Activated CD4-positive, alpha-beta memory T cell treated with anti-CD3 and anti-CD28 coated beads, Interleukin-2, amount 10 ng/mL, durations not matched to agents 7 days and 5 days (primary cell): Measurements from ENCODE around the gene GTF2H4. TPM values are rescaled to one million over a fixed set of nuclear protein-coding genes. Genes with fewer than 3 reads are reported as not detected.
A peak's percentile ranks its signal among the peaks of the same experiment; 100 is the strongest.

ENCODE experiments used
- CTCF ChIA-PET: fragments of 350-600 bp; sonication (Branson Sonifier 250); formaldehyde crosslinking; loops from one replicate; lab custom pipeline; 2021; ENCODE audit warnings: antibody characterized with exemption, inconsistent platforms; lab: Charles Lee
- POLR2A ChIA-PET: fragments of 350-600 bp; sonication (Branson Sonifier 250); formaldehyde crosslinking; loops from one replicate; lab custom pipeline; 2021; ENCODE audit warnings: antibody characterized with exemption; lab: Charles Lee
- DNase-seq: peaks from one replicate; pipeline ENCODE4 v3.0.0-alpha.2; 2020
- H3K27ac Mint-ChIP-seq: one replicate; pipeline ENCODE4 v1.8.0; 2021; ENCODE audit warnings: mild to moderate bottlenecking, mixed read lengths
- H3K27me3 Mint-ChIP-seq: one replicate; pipeline ENCODE4 v1.8.0; 2021; ENCODE audit warnings: mixed read lengths
- H3K36me3 Mint-ChIP-seq: one replicate; pipeline ENCODE4 v1.8.0; 2021; ENCODE audit warnings: low read depth, mixed read lengths
- H3K4me1 Mint-ChIP-seq: one replicate; pipeline ENCODE4 v1.8.0; 2021; ENCODE audit warnings: mixed read lengths
- H3K4me3 Mint-ChIP-seq: one replicate; pipeline ENCODE4 v1.8.0; 2021; ENCODE audit warnings: mild to moderate bottlenecking, mixed read lengths
- H3K9me3 Mint-ChIP-seq: one replicate; pipeline ENCODE4 v1.8.0; 2021; ENCODE audit warnings: mixed read lengths
- total RNA-seq, 2 experiments: library from RNA; stranded (reverse); gene quantifications; one replicate each; pipeline ENCODE4 v1.2.3, GENCODE V29; 2021

Gene GTF2H4
- total RNA-seq, 2 experiments from 2014 or later, result 25.6 to 26.4 TPM

DNA sequence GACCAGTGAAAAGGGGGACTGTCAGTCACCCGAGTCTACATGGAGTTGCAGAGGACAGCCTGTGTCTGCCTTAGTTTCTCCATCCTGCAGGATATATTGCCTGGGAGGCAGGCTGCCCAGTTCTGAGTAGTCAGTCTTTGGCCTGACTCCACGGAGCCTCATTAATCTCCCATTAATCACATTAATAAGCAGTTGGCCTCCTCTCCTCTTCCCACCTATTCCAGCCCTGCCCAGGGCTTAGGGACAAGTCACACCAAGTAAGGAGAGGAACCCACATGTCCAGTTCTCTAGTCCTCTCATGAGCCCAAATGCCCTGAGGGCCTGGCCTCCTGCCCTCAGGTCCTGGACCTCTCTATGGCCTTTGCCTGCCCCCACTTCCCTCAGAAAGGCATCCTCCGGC is 31.5 kb downstream of the GTF2H4 start:
- no peak overlapping the region for H3K4me3 Mint-ChIP-seq
- H3K4me1 Mint-ChIP-seq, result no peaks in the 10 kb centered on the region
- no peak for DNase-seq
- ChIA-PET POLR2A (no interaction called here), CTCF (no interaction called here)
- H3K27me3 Mint-ChIP-seq, result peaks cover 44% of the 10 kb centered on the region
- no peaks in the 10 kb centered on the region for H3K9me3 Mint-ChIP-seq
- no peak overlapping the region for H3K27ac Mint-ChIP-seq
- no peaks in the 10 kb centered on the region for H3K36me3 Mint-ChIP-seq

- Mint-ChIP-seq H3K9me3 (no peaks in the 10 kb centered on the region), H3K27me3 (peaks cover 48% of the 10 kb centered on the region), H3K4me3 (no peak within 1 kb of the TSS), H3K4me1 (no peaks in the 10 kb centered on the region), H3K27ac (no peak within 1 kb of the TSS), H3K36me3 (no peaks in the 10 kb centered on the region)
- CTCF ChIA-PET, result interaction anchor here (0.9 kb wide), 1 partner anchor 129 kb away, joined by 3 read pairs; no protein-coding TSS in a partner anchor
- POLR2A ChIA-PET, result no interaction called here
- DNase-seq, result no peak
These were observed 32.5 kb downstream of the GTF2H4 start, which contains the start of gene MUCL3 for GRCh38 chr6:30940361-30940986. TSS of gene MUCL3 (plus strand) at chr6:30940973. CDS start at chr6:30941000, 27 bp downstream.

DNA sequence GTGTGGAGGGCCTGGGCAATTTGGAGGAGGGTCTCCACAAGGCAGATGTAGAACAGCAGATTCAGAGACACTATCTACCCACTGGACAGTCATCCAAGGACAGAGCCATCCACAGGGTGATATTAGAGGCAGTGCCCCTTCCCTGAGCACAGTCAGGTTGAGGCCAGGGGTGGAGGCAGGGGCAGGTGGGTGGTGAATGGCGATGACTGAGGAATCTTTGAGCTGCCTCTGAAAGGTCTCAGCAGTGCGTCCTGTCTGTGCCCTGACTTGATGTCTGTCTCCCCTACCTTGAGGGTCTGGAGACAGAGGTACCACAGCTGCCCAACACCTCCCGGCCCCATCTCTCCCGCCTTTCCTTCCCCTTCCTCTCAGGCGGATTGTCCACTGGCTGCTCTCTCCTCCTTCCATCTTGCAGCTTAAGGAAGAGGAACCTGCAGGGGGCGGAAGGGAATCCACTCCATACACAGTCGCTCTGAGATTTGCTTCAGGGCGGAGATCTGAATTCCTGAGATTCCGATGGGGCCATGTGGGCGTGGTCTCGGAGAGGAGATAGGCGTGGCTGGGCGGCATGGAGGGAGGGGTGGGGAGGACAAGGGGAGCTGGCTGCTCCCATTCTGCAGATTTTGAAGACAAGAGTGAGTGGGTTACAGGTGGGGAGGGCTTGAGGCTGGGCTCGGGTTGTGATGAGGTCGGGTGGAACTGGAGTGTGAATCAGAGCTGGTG is 34.5 kb downstream of the GTF2H4 start:
- Mint-ChIP-seq H3K27ac (no peak overlapping the region), H3K27me3 (peaks cover 53% of the 10 kb centered on the region), H3K4me1 (no peaks in the 10 kb centered on the region), H3K36me3 (no peaks in the 10 kb centered on the region), H3K4me3 (no peak overlapping the region), H3K9me3 (no peaks in the 10 kb centered on the region)
- no peak for DNase-seq
- CTCF ChIA-PET, result interaction anchor here (1.3 kb wide), 1 partner anchor 137 kb away, joined by 3 read pairs; no protein-coding TSS in a partner anchor
- POLR2A ChIA-PET, result interaction anchor here (0.6 to 1.6 kb wide), 2 partner anchors 13 to 25 kb away, joined by 3 to 4 read pairs; no protein-coding TSS in a partner anchor

GRCh38 chr6:30944051-30944450 is 36.0 kb downstream of the GTF2H4 start:
- Mint-ChIP-seq H3K36me3 (no peaks in the 10 kb centered on the region), H3K4me1 (no peaks in the 10 kb centered on the region), H3K27me3 (peaks cover 64% of the 10 kb centered on the region), H3K27ac (no peak overlapping the region), H3K4me3 (no peak overlapping the region), H3K9me3 (no peaks in the 10 kb centered on the region)
- CTCF ChIA-PET, result interaction anchor here (1.6 kb wide), 1 partner anchor 143 kb away, joined by 4 read pairs; no protein-coding TSS in a partner anchor
- DNase-seq, result no peak
- POLR2A ChIA-PET, result no interaction called here

GRCh38 chr6:30945281-30945680 is 37.3 kb downstream of the GTF2H4 start:
- ChIA-PET POLR2A (no interaction called here), CTCF (interaction anchor here (0.7 to 1.1 kb wide), 2 partner anchors 30 to 32 kb away, joined by 3 read pairs; no protein-coding TSS in a partner anchor)
- H3K36me3 Mint-ChIP-seq, result no peaks in the 10 kb centered on the region
- H3K4me1 Mint-ChIP-seq, result no peaks in the 10 kb centered on the region
- no peak overlapping the region for H3K27ac Mint-ChIP-seq
- no peak overlapping the region for H3K4me3 Mint-ChIP-seq
- DNase-seq, result no peak
- H3K27me3 Mint-ChIP-seq, result peaks cover 71% of the 10 kb centered on the region
- H3K9me3 Mint-ChIP-seq, result no peaks in the 10 kb centered on the region

DNA sequence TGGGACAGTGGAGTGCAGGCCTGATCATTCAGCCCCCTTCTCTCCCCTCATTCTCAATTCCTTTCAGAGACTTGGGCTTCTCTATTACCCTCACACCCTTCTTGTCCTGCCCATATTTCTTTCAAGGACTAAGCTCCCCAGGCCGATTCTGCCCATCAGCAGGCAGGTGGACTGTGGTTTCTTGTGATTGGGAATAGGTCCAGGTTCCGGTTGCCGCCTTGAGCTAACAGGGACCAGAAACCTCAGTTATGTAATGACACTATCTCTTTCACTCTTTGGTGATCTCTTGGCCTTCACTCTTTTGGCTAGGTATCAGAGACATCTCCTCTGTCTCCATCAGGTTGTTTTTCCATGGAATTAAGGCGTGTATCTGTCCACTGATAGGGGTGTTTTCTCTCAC is 39.2 kb downstream of the GTF2H4 start:
- no peak overlapping the region for H3K4me3 Mint-ChIP-seq
- H3K27ac Mint-ChIP-seq, result no peak overlapping the region
- ChIA-PET CTCF (interaction anchor here (0.8 kb wide), 1 partner anchor 140 kb away, joined by 3 read pairs; no protein-coding TSS in a partner anchor), POLR2A (no interaction called here)
- peaks cover 76% of the 10 kb centered on the region for H3K27me3 Mint-ChIP-seq
- H3K4me1 Mint-ChIP-seq, result no peaks in the 10 kb centered on the region
- H3K9me3 Mint-ChIP-seq, result no peaks in the 10 kb centered on the region
- no peak for DNase-seq
- H3K36me3 Mint-ChIP-seq, result no peaks in the 10 kb centered on the region

- Mint-ChIP-seq H3K27ac (no peak overlapping the region), H3K4me3 (no peak overlapping the region), H3K27me3 (peaks cover 76% of the 10 kb centered on the region), H3K9me3 (no peaks in the 10 kb centered on the region), H3K4me1 (no peaks in the 10 kb centered on the region), H3K36me3 (no peaks in the 10 kb centered on the region)
- POLR2A ChIA-PET, result no interaction called here
- CTCF ChIA-PET, result no interaction called here
- no peak for DNase-seq
These were observed 40.8 kb downstream of the GTF2H4 start for GRCh38 chr6:30948811-30949210.

DNA sequence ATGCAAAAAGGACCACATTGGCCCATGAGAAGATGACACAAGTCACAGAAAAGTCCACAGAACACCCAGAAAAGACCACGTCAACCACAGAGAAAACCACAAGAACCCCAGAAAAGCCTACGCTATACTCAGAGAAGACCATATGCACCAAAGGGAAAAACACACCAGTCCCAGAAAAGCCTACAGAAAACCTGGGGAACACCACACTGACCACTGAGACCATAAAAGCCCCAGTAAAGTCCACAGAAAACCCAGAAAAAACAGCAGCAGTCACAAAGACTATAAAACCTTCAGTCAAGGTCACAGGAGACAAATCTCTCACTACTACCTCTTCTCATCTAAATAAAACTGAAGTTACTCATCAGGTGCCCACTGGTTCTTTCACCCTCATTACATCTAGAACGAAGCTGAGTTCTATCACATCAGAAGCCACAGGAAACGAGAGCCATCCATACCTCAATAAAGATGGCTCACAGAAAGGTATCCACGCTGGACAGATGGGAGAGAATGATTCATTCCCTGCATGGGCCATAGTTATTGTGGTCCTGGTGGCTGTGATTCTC is 44.0 kb downstream of the GTF2H4 start:
- Mint-ChIP-seq H3K27me3 (peaks cover 86% of the 10 kb centered on the region), H3K9me3 (no peaks in the 10 kb centered on the region), H3K4me3 (no peak overlapping the region), H3K4me1 (peaks cover 8% of the 10 kb centered on the region), H3K36me3 (no peaks in the 10 kb centered on the region), H3K27ac (no peak overlapping the region)
- CTCF ChIA-PET, result interaction anchor here (1.0 kb wide), 1 partner anchor 128 kb away, joined by 3 read pairs; no protein-coding TSS in a partner anchor
- POLR2A ChIA-PET, result no interaction called here
- DNase-seq, result no peak

DNA sequence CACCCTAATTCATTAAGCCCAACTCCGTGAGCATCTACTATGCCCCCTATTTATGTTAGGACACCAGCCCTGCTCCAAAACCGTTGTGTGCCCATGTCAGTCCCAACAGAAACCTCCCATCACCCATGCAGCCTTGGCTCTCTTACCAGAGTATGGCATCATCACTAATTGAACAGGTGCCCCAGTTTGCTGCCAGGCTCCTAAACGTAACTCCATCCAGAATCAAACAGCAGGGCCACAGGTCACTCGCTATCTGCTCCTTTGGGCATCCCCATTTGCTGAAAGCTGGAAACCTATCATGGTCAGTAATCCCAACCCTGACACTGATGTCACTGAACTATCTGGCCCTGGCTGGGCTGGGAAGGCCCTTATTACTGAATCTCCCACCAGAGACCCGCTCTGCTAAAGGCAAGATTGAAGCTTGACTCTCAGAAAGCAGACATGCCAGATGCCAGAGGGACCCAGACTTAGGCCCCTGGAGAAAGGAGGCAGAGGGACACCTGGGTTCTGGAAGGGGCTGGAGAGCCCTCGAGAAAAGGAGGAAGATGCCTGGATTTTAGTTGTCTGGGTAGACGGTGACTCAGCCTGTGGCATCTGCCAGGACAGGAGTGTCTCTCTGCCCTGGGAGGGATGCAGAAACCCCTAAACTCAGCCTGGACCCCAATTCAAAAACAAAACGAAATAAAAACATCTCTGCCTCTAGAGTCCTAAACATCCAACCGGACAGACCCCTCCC is 46.8 kb downstream of the GTF2H4 start:
- Mint-ChIP-seq H3K4me3 (peak overlapping the region; percentile 14), H3K36me3 (no peaks in the 10 kb centered on the region), H3K9me3 (no peaks in the 10 kb centered on the region), H3K27ac (no peak overlapping the region), H3K27me3 (peaks cover 82% of the 10 kb centered on the region), H3K4me1 (peaks cover 8% of the 10 kb centered on the region)
- no peak for DNase-seq
- ChIA-PET CTCF (interaction anchor here (0.9 to 1.4 kb wide), 3 partner anchors 114 to 138 kb away, joined by 3 to 4 read pairs (median 4); no protein-coding TSS in a partner anchor), POLR2A (interaction anchor here (1.2 to 1.5 kb wide), 2 partner anchors 12 to 41 kb away, joined by 4 to 6 read pairs; partner anchors contain the start of gene VARS2)

DNA sequence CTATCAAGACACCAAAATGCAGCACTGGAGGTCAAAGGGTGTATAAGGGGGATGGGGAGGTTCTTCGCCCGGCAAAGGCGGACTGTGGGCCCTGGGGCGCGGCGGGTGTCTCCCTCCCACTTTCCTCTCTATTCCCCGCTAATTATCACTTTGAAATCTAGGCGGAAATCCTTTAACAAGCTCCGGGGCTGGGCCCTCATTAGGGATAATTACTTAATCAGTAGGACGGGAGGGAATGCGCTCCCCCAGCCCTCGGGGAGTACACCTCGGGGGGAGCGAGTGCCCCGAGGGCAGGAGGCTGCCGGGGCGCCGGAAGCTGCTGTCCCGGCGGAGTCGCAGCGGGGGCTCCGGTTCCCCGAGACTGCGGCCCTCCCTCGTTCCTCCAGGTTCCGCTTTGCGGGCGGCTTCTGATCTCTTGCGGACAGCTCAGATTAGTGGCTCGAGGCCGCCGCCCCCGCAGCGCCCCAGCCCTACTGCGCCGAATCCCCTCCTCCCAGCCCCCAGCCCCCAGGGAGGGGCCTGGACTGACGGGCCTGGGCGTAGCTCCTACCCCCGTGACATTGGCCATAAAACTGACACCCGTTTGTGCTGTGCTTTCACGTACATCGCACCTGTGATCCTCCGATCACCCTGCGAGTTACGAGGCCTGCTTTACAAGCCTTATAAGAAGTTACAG is 47.5 kb downstream of the GTF2H4 start:
- H3K4me1 Mint-ChIP-seq, result peaks cover 8% of the 10 kb centered on the region
- peak overlapping the region; percentile 42 for H3K4me3 Mint-ChIP-seq
- H3K27me3 Mint-ChIP-seq, result peaks cover 80% of the 10 kb centered on the region
- no peaks in the 10 kb centered on the region for H3K9me3 Mint-ChIP-seq
- ChIA-PET POLR2A (interaction anchor here (0.6 to 1.5 kb wide), 5 partner anchors 13 to 203 kb away, joined by 3 to 6 read pairs (median 4); partner anchors contain the start of genes TCF19 and VARS2), CTCF (interaction anchor here (0.9 to 1.4 kb wide), 3 partner anchors 113 to 138 kb away, joined by 3 to 4 read pairs (median 4); no protein-coding TSS in a partner anchor)
- H3K36me3 Mint-ChIP-seq, result no peaks in the 10 kb centered on the region
- H3K27ac Mint-ChIP-seq, result no peak overlapping the region
- peak; percentile 54 for DNase-seq

DNA sequence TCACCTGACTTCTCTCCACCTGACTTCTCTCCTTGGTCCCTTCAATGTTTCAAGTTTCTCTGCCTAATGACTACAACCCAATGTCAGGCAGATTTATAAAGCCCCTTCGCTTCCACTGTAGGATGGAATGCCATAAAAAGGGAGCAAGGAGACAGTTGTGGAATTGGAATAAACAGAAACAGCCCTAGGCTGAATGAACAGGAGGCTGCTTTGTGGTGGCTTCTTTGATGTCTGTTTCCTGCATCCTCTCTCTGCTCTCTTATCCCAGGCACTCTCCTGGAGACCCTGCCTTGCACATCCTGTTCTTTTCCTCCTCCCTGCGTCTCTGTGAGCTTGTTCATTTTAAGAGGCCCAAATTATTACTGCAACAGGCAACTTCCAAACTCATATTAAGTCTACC is 49.7 kb downstream of the GTF2H4 start:
- H3K27ac Mint-ChIP-seq, result no peak overlapping the region
- ChIA-PET POLR2A (no interaction called here), CTCF (no interaction called here)
- H3K36me3 Mint-ChIP-seq, result no peaks in the 10 kb centered on the region
- H3K27me3 Mint-ChIP-seq, result peaks cover 65% of the 10 kb centered on the region
- DNase-seq, result no peak
- no peak overlapping the region for H3K4me3 Mint-ChIP-seq
- no peaks in the 10 kb centered on the region for H3K9me3 Mint-ChIP-seq
- peaks cover 12% of the 10 kb centered on the region for H3K4me1 Mint-ChIP-seq
